LNCaP clone FGC (cell line): ENCODE results near the gene RMI2.

Experiments
- DNase-seq: peaks from one replicate; pipeline ENCODE4 v3.0.0-alpha.2; 2011; ENCODE audit warnings: low read depth
- H3K4me3 ChIP-seq: 2 replicates; pipeline ENCODE4 v1.5.1; 2011; ENCODE audit warnings: mild to moderate bottlenecking, low read depth, low read length, control low read depth
- TF ChIP-seq, protein P1 (sequence below): IDR thresholded peaks from 2 replicates; pipeline ENCODE4 v1.5.1; 2012; ENCODE audit warnings: mild to moderate bottlenecking; ENCODE audit not compliant: control insufficient read depth, insufficient read depth; ENCODE audit errors: extremely low read depth

The RMI2 gene

DNA sequence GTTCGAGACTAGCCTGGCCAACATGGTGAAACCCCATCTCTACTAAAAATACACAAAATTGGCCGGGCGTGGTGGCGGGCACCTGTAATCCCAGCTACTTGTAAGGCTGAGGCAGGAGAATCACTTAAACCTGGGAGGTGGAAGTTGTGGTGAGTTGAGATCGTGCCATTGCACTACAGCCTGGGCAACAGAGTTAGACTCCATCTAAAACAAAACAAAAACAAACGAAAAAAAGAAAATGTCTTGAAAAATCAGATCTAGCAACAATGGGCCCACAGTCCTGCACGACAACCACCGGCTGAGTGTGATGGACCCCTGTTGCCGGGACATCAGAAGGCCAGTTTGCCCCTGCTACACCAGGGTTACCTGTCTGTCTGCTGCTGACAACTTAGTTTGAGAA lies 3.9 kb upstream of the RMI2 start:
- H3K4me3 ChIP-seq: no peak overlapping the region
- TF ChIP-seq, protein P1, sequence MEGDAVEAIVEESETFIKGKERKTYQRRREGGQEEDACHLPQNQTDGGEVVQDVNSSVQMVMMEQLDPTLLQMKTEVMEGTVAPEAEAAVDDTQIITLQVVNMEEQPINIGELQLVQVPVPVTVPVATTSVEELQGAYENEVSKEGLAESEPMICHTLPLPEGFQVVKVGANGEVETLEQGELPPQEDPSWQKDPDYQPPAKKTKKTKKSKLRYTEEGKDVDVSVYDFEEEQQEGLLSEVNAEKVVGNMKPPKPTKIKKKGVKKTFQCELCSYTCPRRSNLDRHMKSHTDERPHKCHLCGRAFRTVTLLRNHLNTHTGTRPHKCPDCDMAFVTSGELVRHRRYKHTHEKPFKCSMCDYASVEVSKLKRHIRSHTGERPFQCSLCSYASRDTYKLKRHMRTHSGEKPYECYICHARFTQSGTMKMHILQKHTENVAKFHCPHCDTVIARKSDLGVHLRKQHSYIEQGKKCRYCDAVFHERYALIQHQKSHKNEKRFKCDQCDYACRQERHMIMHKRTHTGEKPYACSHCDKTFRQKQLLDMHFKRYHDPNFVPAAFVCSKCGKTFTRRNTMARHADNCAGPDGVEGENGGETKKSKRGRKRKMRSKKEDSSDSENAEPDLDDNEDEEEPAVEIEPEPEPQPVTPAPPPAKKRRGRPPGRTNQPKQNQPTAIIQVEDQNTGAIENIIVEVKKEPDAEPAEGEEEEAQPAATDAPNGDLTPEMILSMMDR: no peak
- DNase-seq: no peak

DNA sequence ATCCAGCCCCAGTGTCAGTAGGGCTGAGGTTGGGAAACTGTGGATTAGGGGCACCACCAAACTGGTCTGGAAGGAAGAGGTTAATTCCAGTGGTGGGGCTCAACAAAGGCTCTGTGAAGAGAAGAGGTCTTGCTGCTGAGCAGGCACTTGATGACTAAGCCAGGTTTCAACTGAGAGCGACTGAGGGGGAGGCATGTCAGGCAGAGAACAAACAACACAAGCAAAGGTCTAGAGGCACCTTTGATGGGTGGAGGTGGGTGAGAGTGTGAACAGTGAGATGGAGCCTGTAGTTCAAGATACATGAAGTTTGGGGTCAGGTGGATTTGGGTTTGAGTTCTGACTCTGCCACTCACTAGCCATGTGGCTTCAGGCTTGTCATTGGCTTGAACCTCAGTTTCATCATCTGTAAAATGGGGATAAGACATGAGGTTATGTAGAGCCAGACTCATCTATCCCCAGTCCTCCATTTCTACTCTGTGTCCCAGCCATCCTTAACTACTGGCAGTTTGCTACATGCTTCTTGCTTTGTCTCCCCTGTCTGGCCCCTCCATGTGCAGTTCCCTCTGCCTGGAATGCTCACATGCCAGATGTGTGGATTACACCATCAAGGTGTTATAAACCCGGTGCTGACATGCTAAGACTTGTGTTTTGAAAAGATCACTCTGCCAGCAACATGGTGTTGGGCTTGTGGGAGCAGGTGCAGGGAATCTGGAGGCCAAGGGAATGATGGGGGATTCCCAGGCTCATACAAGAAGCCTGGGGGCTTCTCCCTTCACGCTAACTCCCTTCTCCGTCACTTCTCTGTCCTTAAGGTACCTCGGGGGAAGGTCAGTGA lies 3.0 kb upstream of the RMI2 start:
- no peak overlapping the region for H3K4me3 ChIP-seq
- TF ChIP-seq, protein P1: no peak
- no peak for DNase-seq

DNA sequence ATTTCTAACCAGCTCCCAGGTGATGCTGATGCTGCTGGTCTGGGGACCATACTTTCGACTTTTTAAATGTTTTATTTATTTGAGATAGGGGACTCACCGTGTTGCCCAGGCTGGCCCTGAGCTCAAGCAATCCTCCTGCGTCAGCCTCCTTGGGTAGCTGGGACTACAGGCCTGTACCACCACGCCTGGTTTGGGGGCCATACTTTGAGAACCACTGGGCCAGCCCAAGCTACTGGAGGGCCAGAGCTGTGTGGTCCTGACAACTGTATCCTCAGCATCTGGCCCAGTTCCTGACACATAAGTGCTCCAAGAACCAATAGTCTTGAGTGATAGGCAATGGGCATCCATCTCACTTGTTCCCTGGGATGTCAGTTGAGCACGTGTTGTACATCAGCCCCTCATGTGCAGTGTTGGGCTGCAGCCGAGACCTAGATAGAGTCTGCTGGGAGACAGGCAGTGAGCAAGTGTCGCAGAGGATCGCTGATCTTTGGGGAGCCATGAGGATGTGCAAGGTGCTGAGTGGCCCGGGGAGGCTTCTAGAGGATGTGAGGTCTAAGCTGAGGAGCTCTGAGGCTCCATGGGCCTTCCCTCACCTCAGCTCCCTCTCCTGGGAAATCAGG lies 1.6 kb downstream of the RMI2 start:
- DNase-seq: no peak
- TF ChIP-seq, protein P1: no peak
- H3K4me3 ChIP-seq: peak overlapping the region; percentile 55

DNA sequence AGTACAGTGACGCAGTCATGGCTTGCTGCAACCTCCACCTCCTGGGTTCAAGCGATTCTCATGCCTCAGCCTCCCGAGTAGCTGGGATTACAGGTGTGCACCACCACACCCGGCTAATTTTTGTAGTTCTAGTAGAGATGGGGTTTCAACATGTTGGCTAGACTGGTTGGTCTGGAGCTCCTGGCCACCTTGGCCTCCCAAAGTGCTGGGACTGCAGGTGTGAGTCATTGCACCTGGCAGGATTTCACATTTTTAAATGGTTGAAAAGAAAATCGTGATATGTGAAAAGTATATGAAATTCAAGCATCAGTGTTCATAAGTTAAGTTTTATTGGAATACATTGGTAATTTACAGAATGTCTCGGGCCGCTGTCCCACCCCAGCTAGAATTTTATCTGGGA lies 2.6 kb downstream of the RMI2 start:
- TF ChIP-seq, protein P1: no peak
- no peak for DNase-seq
- no peak overlapping the region for H3K4me3 ChIP-seq

DNA sequence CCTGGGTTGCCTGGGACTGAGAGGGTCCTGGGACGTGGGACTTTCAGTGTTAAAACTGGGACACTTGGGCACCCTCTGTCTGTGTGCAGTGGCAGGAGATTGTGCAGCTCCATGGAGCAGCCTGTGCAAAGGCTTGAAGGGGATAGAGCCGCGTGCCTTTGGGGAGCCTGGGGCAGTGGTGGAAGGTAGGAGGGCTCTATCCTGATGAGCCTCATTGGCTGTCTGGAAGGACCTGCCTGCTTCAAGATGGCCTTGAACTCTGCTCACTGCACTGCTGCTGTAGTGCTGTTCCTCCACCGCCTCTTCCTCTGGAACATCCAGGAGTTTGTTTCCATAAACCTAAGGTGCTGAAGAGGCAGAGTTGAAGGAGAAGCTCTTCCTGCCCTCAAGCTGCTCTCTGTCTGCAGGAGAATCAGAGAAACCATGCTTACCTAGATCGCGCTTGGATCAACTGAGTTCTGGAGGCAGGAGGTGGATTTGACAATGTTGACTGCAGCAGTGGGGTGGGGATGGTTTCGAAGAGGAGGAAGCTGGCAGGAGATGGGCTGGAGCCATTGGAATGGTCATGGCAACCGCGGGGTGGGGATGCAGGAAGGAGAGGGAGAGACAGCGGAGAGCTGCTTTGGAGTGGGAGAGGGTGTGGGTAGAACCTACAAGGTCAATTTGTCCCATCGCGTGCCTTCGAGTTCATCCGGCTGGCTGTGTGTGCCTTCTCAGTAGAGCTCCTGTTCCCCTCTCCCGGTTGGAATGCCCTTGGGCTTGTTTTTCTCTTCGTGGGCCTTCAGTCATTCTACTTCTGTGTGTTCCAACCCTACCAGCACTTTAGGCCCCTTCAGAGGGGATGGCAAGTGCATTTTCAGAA lies 3.7 kb downstream of the RMI2 start:
- TF ChIP-seq, protein P1: no peak
- H3K4me3 ChIP-seq: no peak overlapping the region
- no peak for DNase-seq

DNA sequence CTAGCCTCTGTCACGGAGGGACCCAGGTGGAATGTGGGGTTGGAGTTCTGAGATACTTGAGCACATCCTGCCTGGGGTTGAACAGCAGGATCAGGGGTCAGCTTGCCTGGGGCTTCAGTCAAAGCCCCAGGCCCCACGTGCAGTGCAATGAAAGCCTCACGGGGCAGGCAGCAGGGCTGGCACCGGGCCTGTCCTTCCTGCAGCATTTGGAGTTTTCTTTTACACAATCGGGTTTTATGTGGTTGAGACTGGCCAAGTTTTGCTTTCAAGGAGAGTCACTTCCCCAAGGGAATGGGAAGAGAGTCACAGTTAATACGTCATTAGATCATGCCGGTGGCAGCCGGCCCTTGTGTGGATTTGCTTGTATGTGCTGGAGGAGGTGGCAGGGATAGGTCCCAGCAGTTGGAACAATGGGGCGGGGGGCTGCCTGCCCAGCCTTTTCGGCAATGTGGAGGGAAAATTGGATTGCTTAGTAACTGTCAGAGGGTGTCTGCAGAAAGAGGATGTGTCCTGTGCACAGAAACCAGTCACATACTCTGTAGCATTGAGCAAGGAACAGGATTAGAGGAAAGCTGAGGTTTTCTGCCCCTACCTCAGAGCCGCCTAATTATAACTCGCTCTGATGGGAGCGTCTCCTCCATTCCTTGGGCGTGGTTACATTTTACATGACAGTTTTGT lies 4.5 kb downstream of the RMI2 start:
- DNase-seq: peak; percentile 62
- TF ChIP-seq, protein P1: no peak
- H3K4me3 ChIP-seq: no peak overlapping the region
